ENCODE data around the gene CHAD.
"Not testable (repeated sequence)": the region's sequence is repeated elsewhere in the genome, so short reads cannot be mapped to it uniquely, and the experiment has no call there.

The CHAD gene

GRCh38 chr17:50472761-50473161 is 4.1 kb upstream of the CHAD start:
- not testable (repeated sequence) for DNase-seq

- no peak for DNase-seq
Measured at GRCh38 chr17:50472286-50472685, 3.6 kb upstream of the CHAD start.

- DNase-seq: no peak
Measured at GRCh38 chr17:50471009-50471905, 2.6 kb upstream of the CHAD start.

- DNase-seq: no peak
Measured at GRCh38 chr17:50470426-50470825, 1.7 kb upstream of the CHAD start.

- no peak for DNase-seq
Measured at GRCh38 chr17:50469671-50470305, 1.1 kb upstream of the CHAD start.

- no peak for DNase-seq
Measured at GRCh38 chr17:50469208-50469605, 527 bp upstream of the CHAD start.

GRCh38 chr17:50467855-50468303 is 801 bp downstream of the CHAD start:
- no peak for DNase-seq

- no peak for DNase-seq
Measured at GRCh38 chr17:50467114-50467854, 1.4 kb downstream of the CHAD start.

GRCh38 chr17:50466371-50467113 is 2.1 kb downstream of the CHAD start:
- no peak for DNase-seq

- DNase-seq: no peak
Measured at GRCh38 chr17:50465635-50466034, 3.0 kb downstream of the CHAD start.

GRCh38 chr17:50465171-50465570 is 3.5 kb downstream of the CHAD start:
- no peak for DNase-seq

- DNase-seq: no peak
Measured at GRCh38 chr17:50464736-50465135, 3.9 kb downstream of the CHAD start.

GRCh38 chr17:50464121-50464520 is 4.6 kb downstream of the CHAD start:
- no peak for DNase-seq

- DNase-seq: no peak
Measured at GRCh38 chr17:50462446-50462845, 6.2 kb downstream of the CHAD start.

- no peak for DNase-seq
Measured at GRCh38 chr17:50461550-50462132, 7.0 kb downstream of the CHAD start.

- DNase-seq: no peak
Measured at GRCh38 chr17:50460831-50461526, 7.7 kb downstream of the CHAD start.

- DNase-seq: no peak
Measured at GRCh38 chr17:50459756-50460155, 8.9 kb downstream of the CHAD start.

- no peak for DNase-seq
Measured at GRCh38 chr17:50458701-50459676, 9.7 kb downstream of the CHAD start.

- DNase-seq: no peak
Measured at GRCh38 chr17:50458270-50458669, 10.4 kb downstream of the CHAD start.

GRCh38 chr17:50457621-50458020 is 11.1 kb downstream of the CHAD start:
- DNase-seq: no peak

- DNase-seq: no peak
Measured at GRCh38 chr17:50453901-50454300, 14.8 kb downstream of the CHAD start.
